ENCODE measurements around the gene CCHCR1. TPM values are rescaled to one million over a fixed set of nuclear protein-coding genes. Genes with fewer than 3 reads are reported as not detected.

Gene CCHCR1
- total and polyA plus RNA-seq, 2 of the 13 experiments (the other 11 are each of a cell fraction or from before 2014, with no cell fraction given), result 14.6 to 28.2 TPM

DNA sequence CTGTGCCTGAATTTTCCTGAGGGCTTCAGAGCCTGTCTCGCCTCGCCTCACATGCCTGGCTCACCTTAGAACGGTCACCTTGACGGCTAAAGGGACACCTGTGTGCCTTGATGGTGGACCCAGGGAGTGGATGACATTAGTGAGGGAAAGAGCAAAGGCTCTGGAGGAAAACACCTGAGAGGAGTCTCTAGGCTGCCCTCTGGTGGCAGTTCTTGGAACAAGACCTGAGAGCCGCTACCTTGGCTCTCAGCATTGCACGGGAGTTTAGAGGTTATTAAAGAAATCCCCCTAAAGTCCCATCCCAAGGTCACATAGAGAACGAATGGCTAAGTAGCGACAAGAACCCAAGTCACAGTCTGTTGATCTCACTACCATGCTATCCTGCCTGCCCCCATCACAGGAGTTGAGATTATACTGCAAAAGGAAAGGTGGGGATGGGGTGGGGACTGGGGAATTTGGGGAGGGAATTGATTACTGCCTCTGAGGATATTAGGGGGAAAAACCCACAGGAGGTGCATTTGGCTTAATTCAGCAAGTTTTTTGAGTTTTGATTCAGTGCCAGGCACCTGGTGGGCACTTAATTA, 29.4 kb downstream of the CCHCR1 start (continued):
- TF ChIP-seq PLRG1 (conservative IDR thresholded peaks at IDR 0.05), result no peak
- peak; percentile 88 for TF ChIP-seq PCBP2 (optimal IDR thresholded peaks at IDR 0.05; ENCODE audit: low read depth, low read length, poor library complexity, severe bottlenecking)
- no peak for TF ChIP-seq HMG20A (CRISPR knock-in tag; IDR thresholded peaks at IDR 0.05; ENCODE audit: borderline replicate concordance)
- TF ChIP-seq HNRNPK (IDR thresholded peaks at IDR 0.05; ENCODE audit: low read depth, low read length, poor library complexity, severe bottlenecking), result peak; percentile 59
- no peak for TF ChIP-seq PAX8 (CRISPR knock-in tag; IDR thresholded peaks at IDR 0.05; ENCODE audit: borderline replicate concordance)
- TF ChIP-seq RFXANK (CRISPR knock-in tag; IDR thresholded peaks at IDR 0.05), result no peak
- TF ChIP-seq REXO4 (CRISPR knock-in tag; IDR thresholded peaks at IDR 0.05; ENCODE audit: borderline replicate concordance), result no peak
- TF ChIP-seq FOXA3 (CRISPR knock-in tag; IDR thresholded peaks at IDR 0.05), result no peak
- TF ChIP-seq, protein P1, sequence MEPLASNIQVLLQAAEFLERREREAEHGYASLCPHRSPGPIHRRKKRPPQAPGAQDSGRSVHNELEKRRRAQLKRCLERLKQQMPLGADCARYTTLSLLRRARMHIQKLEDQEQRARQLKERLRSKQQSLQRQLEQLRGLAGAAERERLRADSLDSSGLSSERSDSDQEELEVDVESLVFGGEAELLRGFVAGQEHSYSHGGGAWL (CRISPR knock-in tag; IDR thresholded peaks at IDR 0.05), result no peak
- TF ChIP-seq, protein P2, sequence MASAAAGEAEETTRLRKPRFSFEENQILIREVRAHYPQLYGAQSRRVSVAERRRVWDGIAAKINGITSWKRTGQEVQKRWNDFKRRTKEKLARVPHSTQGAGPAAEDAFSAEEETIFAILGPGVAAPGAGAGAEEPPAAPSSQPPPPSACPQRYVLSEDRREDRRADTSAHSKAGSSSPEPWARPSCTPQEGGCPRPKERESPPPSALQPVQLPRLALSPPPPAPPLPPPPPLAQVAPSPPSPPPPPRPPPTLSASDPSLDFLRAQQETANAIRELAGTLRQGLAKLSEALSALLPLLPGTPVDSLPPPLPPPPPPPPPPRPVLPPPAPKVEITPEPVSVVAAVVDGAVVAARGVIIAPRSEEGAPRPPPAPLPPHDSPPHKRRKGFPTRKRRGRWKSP (CRISPR knock-in tag; IDR thresholded peaks at IDR 0.05), result no peak
- TF ChIP-seq, protein P3, sequence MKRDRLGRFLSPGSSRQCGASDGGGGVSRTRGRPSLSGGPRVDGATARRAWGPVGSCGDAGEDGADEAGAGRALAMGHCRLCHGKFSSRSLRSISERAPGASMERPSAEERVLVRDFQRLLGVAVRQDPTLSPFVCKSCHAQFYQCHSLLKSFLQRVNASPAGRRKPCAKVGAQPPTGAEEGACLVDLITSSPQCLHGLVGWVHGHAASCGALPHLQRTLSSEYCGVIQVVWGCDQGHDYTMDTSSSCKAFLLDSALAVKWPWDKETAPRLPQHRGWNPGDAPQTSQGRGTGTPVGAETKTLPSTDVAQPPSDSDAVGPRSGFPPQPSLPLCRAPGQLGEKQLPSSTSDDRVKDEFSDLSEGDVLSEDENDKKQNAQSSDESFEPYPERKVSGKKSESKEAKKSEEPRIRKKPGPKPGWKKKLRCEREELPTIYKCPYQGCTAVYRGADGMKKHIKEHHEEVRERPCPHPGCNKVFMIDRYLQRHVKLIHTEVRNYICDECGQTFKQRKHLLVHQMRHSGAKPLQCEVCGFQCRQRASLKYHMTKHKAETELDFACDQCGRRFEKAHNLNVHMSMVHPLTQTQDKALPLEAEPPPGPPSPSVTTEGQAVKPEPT (CRISPR knock-in tag; IDR thresholded peaks at IDR 0.05; ENCODE audit: low read depth), result no peak
- TF ChIP-seq, protein P4, sequence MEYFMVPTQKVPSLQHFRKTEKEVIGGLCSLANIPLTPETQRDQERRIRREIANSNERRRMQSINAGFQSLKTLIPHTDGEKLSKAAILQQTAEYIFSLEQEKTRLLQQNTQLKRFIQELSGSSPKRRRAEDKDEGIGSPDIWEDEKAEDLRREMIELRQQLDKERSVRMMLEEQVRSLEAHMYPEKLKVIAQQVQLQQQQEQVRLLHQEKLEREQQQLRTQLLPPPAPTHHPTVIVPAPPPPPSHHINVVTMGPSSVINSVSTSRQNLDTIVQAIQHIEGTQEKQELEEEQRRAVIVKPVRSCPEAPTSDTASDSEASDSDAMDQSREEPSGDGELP (IDR thresholded peaks at IDR 0.05; ENCODE audit: borderline replicate concordance, low read depth), result peak; percentile 30; the same call in 1 of the 2 replicates
- TF ChIP-seq NFE2L1 (CRISPR knock-in tag; IDR thresholded peaks at IDR 0.05; ENCODE audit: borderline replicate concordance), result no peak
- TF ChIP-seq KAT2B (IDR thresholded peaks at IDR 0.05; ENCODE audit: borderline replicate concordance, low read depth, low read length), result no peak
- TF ChIP-seq POLR2AphosphoS2 (IDR thresholded peaks at IDR 0.05; ENCODE audit: low read depth, low read length), result no peak
- 0 out of 2 replicates have a peak, but pooled peaks have one; percentile 36 for TF ChIP-seq RAD21 (CRISPR knock-in tag; IDR thresholded peaks at IDR 0.05)
- TF ChIP-seq TAF1 (CRISPR knock-in tag; IDR thresholded peaks at IDR 0.05), result no peak
- no peak for TF ChIP-seq MED13 (CRISPR knock-in tag; IDR thresholded peaks at IDR 0.05)
- TF ChIP-seq BORCS8-MEF2B (CRISPR knock-in tag; IDR thresholded peaks at IDR 0.05), result no peak
- no peak for TF ChIP-seq SALL1 (CRISPR knock-in tag; IDR thresholded peaks at IDR 0.05)
- TF ChIP-seq, protein P5, sequence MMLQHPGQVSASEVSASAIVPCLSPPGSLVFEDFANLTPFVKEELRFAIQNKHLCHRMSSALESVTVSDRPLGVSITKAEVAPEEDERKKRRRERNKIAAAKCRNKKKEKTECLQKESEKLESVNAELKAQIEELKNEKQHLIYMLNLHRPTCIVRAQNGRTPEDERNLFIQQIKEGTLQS (CRISPR knock-in tag; IDR thresholded peaks at IDR 0.05), result no peak
- TF ChIP-seq, protein P6, sequence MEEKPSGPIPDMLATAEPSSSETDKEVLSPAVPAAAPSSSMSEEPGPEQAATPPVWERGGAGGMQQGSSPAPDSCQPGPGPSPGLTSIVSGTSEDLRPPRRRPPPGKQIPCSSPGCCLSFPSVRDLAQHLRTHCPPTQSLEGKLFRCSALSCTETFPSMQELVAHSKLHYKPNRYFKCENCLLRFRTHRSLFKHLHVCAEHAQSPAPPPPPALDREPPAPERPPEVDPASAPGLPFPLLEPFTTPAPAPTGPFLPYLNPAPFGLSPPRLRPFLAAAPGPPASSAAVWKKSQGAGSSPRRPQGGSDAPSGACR (CRISPR knock-in tag; IDR thresholded peaks at IDR 0.05), result no peak
- no peak for TF ChIP-seq THAP11 (CRISPR knock-in tag; IDR thresholded peaks at IDR 0.05)
- no peak for TF ChIP-seq ZNF256 (CRISPR knock-in tag; conservative IDR thresholded peaks at IDR 0.05)
- TF ChIP-seq ZNF530 (CRISPR knock-in tag; IDR thresholded peaks at IDR 0.05; ENCODE audit: low read depth), result no peak
- TF ChIP-seq IKZF1 (IDR thresholded peaks at IDR 0.05), result no peak
- TF ChIP-seq ZNF317 (CRISPR knock-in tag; IDR thresholded peaks at IDR 0.05), result no peak
- no peak for TF ChIP-seq ZNF33A (CRISPR knock-in tag; IDR thresholded peaks at IDR 0.05; ENCODE audit: borderline replicate concordance)

All from HepG2 (cell line).